ENCODE results near the gene OBP2B. TPM values are rescaled to one million over a fixed set of nuclear protein-coding genes. Genes with fewer than 3 reads are reported as not detected.

OBP2B gene
- total RNA-seq, 1 donor: not detected

- no peak for DNase-seq (ENCODE audit: low read depth)
- H3K4me3 ChIP-seq (ENCODE audit: low read depth, low read length): no peak overlapping the region
- TF ChIP-seq, protein P1, sequence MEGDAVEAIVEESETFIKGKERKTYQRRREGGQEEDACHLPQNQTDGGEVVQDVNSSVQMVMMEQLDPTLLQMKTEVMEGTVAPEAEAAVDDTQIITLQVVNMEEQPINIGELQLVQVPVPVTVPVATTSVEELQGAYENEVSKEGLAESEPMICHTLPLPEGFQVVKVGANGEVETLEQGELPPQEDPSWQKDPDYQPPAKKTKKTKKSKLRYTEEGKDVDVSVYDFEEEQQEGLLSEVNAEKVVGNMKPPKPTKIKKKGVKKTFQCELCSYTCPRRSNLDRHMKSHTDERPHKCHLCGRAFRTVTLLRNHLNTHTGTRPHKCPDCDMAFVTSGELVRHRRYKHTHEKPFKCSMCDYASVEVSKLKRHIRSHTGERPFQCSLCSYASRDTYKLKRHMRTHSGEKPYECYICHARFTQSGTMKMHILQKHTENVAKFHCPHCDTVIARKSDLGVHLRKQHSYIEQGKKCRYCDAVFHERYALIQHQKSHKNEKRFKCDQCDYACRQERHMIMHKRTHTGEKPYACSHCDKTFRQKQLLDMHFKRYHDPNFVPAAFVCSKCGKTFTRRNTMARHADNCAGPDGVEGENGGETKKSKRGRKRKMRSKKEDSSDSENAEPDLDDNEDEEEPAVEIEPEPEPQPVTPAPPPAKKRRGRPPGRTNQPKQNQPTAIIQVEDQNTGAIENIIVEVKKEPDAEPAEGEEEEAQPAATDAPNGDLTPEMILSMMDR (IDR thresholded peaks at IDR 0.05; ENCODE audit: insufficient read depth, low read depth, low read length): no peak
Measured at GRCh38 chr9:133200631-133201030, 8.4 kb downstream of the OBP2B start.

DNA sequence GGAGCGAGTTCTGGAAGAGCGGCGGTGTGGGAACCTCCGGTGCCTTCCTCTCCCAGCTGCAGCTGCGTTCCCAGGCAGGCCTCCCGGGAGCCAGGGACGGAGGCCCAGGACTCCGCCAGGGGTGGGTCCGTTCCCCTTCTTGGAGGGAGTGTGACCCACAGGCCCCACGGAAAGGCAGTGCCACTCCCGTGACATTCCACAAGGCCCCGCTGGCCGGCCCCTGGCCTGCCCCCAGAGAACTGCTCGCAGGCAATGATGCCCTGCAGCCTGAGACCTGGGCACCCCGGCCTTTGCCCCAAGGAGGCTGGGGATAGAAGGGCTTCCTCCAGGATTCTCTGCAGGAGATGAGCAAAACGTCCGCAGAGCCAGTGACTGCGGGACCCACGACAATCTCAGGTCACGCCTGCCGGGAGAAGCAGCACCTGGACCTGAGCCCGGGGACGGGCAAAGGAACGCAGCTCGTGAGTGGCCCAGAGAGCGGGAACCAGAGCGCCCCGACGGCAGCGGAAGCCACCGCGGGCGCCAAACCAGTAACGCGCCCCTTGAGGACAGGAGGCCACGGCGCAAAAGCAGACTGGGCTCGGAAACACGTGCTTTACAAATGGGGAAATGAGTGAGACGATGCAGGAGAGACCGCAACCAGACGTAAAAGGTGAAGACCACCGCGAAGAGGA lies 9.3 kb downstream of the OBP2B start:
- no peak for DNase-seq (ENCODE audit: low read depth)
- peak overlapping the region; percentile 6 for H3K4me3 ChIP-seq (ENCODE audit: low read depth, low read length)
- TF ChIP-seq, protein P1 (IDR thresholded peaks at IDR 0.05; ENCODE audit: insufficient read depth, low read depth, low read length): peak; percentile 9

DNA sequence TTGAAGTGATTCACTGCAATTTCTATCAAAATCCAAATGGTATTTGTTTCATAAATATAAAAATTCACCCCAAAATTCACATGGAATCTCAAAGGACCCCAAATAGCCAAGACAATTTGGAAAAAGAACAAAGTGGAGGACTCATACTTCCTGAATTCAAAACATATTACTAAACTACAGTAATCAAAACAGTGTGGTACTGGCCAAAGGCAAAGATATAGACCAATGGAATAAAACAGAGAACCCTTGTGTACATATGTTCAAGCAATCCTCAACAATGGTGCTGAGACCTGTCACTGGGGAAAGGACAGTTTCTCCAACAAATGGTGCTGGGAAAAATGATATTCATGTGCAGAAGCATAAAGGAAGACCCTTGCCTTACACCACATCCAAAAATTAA lies 14.0 kb downstream of the OBP2B start:
- no peak for DNase-seq (ENCODE audit: low read depth)
- TF ChIP-seq, protein P1 (IDR thresholded peaks at IDR 0.05; ENCODE audit: insufficient read depth, low read depth, low read length): no peak
- no peak overlapping the region for H3K4me3 ChIP-seq (ENCODE audit: low read depth, low read length)

- no peak overlapping the region for H3K4me3 ChIP-seq (ENCODE audit: low read depth, low read length)
- TF ChIP-seq, protein P1 (IDR thresholded peaks at IDR 0.05; ENCODE audit: insufficient read depth, low read depth, low read length): no peak
- no peak for DNase-seq (ENCODE audit: low read depth)
Measured at GRCh38 chr9:133194597-133194996, 14.5 kb downstream of the OBP2B start.

DNA sequence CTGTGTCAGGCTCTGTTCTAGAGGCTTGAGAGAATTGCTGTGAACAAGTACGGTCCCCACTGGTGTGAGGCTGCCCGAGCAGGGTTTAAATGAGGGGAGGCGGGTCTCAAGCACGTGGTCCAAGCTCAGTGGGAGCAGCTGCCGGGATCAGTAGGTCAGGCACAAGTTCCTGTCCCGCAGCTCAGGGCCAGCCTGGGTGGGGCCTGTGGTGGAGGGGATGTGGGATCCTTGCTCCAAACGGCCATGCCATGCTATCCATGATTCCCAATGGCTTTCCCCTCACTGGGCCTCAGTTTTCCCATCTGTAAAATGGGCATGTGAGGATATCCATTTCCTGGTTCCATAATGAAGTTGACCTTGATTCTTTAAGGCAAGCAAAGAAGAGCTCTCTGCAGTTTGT lies 17.1 kb downstream of the OBP2B start:
- TF ChIP-seq, protein P1 (IDR thresholded peaks at IDR 0.05; ENCODE audit: insufficient read depth, low read depth, low read length): no peak
- no peak for DNase-seq (ENCODE audit: low read depth)

GRCh38 chr9:133189826-133190225 lies 19.2 kb downstream of the OBP2B start:
- H3K4me3 ChIP-seq (ENCODE audit: low read depth, low read length): no peak overlapping the region
- TF ChIP-seq, protein P1 (IDR thresholded peaks at IDR 0.05; ENCODE audit: insufficient read depth, low read depth, low read length): no peak
- DNase-seq (ENCODE audit: low read depth): no peak

More for the DNA sequence above, 17.1 kb downstream of the OBP2B start:
- H3K4me3 ChIP-seq (ENCODE audit: low read depth, low read length): no peak overlapping the region

DNA sequence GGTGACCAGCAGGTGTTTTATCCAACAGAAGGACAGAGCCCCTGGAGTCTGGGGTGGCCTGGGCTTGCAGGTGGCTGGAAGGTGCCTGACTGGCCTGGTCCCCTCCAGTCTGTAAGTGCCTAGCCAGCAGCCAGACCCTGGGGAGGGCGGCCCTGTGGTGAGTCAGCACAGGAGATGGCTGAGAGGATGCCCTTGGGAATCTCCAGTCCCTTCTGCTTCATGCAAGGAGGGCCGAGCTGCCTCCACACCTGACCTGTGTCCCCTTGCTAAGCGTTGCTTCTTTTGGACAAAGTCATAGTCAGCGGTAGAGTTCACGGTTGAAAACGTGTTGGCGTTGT lies 20.2 kb downstream of the OBP2B start:
- no peak for DNase-seq (ENCODE audit: low read depth)
- TF ChIP-seq, protein P1 (IDR thresholded peaks at IDR 0.05; ENCODE audit: insufficient read depth, low read depth, low read length): no peak
- no peak overlapping the region for H3K4me3 ChIP-seq (ENCODE audit: low read depth, low read length)
